Skeletal muscle tissue (tissue), 4 donors: ENCODE measurements around the gene PYGO1. TPM values are rescaled to one million over a fixed set of nuclear protein-coding genes. Genes with fewer than 3 reads are reported as not detected.

ENCODE experiments used
- H3K27ac ChIP-seq: one replicate; pipeline ENCODE4 v1.7.0; 2013; ENCODE audit warnings: mild to moderate bottlenecking, low read depth, low read length, inconsistent platforms
- H3K27me3 ChIP-seq, 3 donors: one replicate each; pipeline ENCODE4 v1.7.0; 2013; ENCODE audit warnings: low read length in 3 of 3; ENCODE audit not compliant: control insufficient read depth in 3 of 3, insufficient read depth in 3 of 3
- H3K36me3 ChIP-seq, 3 donors: one replicate each; pipeline ENCODE4 v1.7.0; 2013; ENCODE audit warnings: low read length in 3 of 3; ENCODE audit not compliant: control insufficient read depth in 3 of 3, insufficient read depth in 3 of 3
- H3K4me1 ChIP-seq, 3 donors: one replicate each; pipeline ENCODE4 v1.7.0; 2013; ENCODE audit warnings: low read length in 3 of 3, mild to moderate bottlenecking in 3 of 3; ENCODE audit not compliant: control insufficient read depth in 3 of 3, insufficient read depth in 3 of 3
- H3K4me3 ChIP-seq, 3 donors: one replicate each; pipeline ENCODE4 v1.7.0; 2013; ENCODE audit warnings: low read length in 3 of 3
- H3K9ac ChIP-seq, 3 donors: one replicate each; pipeline ENCODE4 v1.7.0; 2013; ENCODE audit warnings: low read length in 3 of 3, mild to moderate bottlenecking in 3 of 3, moderate library complexity in 2 of 3, low read depth in 1 of 3
- H3K9me3 ChIP-seq, 3 donors: one replicate each; pipeline ENCODE4 v1.7.0; 2013; ENCODE audit warnings: low read length in 3 of 3; ENCODE audit not compliant: control insufficient read depth in 3 of 3
- total RNA-seq: library from RNA; depleted of rRNA; stranded (reverse); fragments of >200 nt; gene quantifications from one replicate; pipeline ENCODE4 v1.2.3, GENCODE V29; 2014
- donor health status: Osteomylitis.

The PYGO1 gene
- total RNA-seq, 1 donor from 2014 or later: 10.4 TPM

DNA sequence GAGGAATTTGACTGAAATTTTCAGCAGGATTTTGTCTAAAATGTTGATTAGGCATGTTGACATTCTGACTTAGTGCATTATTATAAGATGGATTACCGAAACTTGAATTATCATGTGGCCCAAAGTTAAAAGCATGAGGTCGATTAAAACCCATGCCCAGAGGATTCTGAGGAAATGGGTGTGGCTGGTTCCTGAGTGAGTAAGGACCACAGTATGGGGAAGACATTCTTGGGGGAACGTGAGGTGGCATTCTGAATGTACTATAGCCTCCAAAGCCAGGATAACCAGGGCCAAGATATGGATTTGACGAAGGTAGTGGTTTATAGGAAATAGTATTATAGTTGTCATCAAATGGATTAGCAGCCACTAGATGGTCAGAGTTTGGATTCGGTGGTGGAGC, 41.4 kb downstream of the PYGO1 start:
- Histone ChIP-seq H3K4me3 (no peak overlapping the region), H3K27ac (no peak overlapping the region), H3K9ac (no peak overlapping the region)

DNA sequence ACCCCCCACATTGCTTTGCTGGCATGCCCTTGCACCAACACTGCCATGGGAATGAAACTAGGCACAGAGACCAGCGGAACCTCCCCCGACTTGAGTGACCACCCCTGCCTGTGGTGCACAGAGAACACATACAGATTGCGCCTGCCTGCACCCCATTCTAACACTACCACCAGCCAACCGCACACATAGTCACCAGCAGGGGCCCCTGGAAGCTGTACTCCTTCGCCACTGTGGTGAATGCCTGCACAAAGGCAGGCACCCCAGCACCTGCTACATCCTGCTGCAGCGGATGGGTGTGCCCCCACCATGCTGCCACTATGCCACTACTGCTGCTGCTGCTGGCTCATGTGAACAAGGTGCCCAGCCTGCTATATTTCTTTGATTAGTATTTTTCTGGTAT, 52.7 kb downstream of the PYGO1 start:
- H3K27me3 ChIP-seq: no peaks in the 10 kb centered on the region
- no peak overlapping the region for H3K27ac ChIP-seq
- no peak overlapping the region for H3K4me3 ChIP-seq
- no peak overlapping the region for H3K9ac ChIP-seq
- H3K4me1 ChIP-seq: peaks cover 0 to 6% (median 2%) of the 10 kb centered on the region in 3 donors
- no peaks in the 10 kb centered on the region for H3K36me3 ChIP-seq
- no peaks in the 10 kb centered on the region for H3K9me3 ChIP-seq

More for the DNA sequence above, 41.4 kb downstream of the PYGO1 start:
- Histone ChIP-seq H3K4me1 (no peaks in the 10 kb centered on the region), H3K9me3 (no peaks in the 10 kb centered on the region), H3K36me3 (peaks cover 0 to 9% (median 5%) of the 10 kb centered on the region in 3 donors), H3K27me3 (no peaks in the 10 kb centered on the region)

DNA sequence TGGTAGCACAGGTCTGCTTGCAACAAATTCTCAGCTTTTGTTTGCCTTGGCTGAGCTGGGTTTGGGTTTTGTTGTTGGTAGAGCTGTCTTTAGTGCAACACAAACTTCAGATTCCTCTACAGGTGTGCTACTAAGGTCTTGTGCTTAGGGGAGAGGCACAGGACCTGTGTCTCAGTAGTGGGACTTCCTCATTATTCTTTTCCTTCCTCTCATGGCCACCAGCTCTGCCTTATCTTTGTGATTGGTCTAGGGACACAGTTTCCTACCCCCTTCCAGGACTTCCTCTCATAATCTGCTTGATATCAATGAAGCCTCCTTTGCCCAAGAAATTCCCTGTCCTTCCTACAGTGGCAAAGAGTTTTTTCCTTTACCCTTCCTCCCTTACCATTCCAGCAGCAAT, 55.2 kb downstream of the PYGO1 start:
- Histone ChIP-seq H3K9ac (no peak overlapping the region), H3K9me3 (no peaks in the 10 kb centered on the region), H3K27me3 (no peaks in the 10 kb centered on the region), H3K4me3 (no peak overlapping the region), H3K36me3 (no peaks in the 10 kb centered on the region), H3K27ac (no peak overlapping the region), H3K4me1 (peaks cover 0 to 6% (median 2%) of the 10 kb centered on the region in 3 donors)

DNA sequence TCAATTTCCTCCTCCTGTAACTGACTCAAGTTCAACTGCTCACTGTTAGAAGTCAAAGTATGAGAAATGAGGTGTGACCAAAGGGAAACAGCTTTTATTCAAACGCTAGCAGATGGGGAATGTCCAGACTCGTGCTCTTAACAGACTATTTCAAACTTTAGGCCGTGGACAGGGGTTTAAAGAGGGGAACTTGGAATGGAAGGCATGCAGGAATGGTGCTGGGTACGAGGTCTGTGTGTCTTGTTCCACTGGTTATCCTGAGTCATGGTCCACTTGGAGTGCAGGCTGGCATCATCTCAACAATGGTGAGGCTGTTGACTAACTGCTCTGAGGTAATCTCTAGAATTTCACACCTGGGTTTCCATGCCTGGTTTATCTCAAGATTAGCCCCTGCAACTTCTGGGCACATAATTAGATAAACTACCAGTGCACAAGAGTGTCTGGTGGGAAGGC, 57.3 kb downstream of the PYGO1 start:
- Histone ChIP-seq H3K9ac (no peak overlapping the region), H3K27me3 (no peaks in the 10 kb centered on the region), H3K4me3 (no peak overlapping the region), H3K9me3 (no peaks in the 10 kb centered on the region), H3K4me1 (peaks cover 0 to 9% (median 5%) of the 10 kb centered on the region in 3 donors), H3K36me3 (no peaks in the 10 kb centered on the region), H3K27ac (peak overlapping the region; percentile 30)

DNA sequence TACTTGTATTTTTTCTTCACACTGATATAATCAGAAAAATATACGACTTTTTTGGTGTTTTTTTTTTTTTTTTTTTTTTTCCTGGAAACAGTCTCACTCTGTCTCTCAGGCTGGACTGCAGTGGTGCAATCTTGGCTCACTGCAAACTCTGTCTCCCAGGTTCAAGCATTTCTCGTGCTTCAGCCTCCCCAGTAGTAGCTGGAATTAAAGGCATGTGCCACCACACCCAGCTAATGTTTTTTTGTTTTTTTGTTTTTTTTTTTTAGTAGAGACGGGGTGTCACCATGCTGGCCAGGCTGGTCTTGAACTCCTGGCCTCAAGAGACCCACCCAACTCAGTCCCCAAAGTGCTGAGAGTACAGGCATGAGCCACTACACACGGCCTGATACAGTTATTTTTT, 59.3 kb downstream of the PYGO1 start:
- no peak overlapping the region for H3K9ac ChIP-seq
- H3K27me3 ChIP-seq: no peaks in the 10 kb centered on the region
- H3K36me3 ChIP-seq: no peaks in the 10 kb centered on the region
- no peak overlapping the region for H3K27ac ChIP-seq
- no peak overlapping the region for H3K4me3 ChIP-seq
- no peaks in the 10 kb centered on the region for H3K9me3 ChIP-seq
- peaks cover 0 to 9% (median 5%) of the 10 kb centered on the region in 3 donors for H3K4me1 ChIP-seq

DNA sequence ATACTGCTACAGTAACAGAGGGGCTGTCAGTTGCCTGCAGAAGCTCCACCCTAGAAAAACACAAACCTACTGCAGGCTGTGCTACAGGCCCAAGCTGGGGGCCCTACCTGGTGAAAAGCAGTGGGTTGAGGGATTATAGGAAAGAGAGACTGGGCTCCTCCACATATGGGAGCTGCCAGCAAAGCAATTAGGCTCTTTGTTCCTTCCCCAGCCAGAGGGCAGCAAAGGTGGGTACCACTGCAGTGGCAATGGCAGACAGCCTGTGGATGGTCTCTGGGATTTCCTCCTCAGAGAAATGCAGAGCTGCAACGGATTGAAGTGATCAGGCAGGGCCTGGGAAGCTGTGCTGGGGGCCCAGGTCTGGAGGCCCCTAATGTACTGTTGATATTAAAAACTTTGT, 61.0 kb downstream of the PYGO1 start:
- no peak overlapping the region for H3K27ac ChIP-seq
- H3K36me3 ChIP-seq: no peaks in the 10 kb centered on the region
- H3K9me3 ChIP-seq: no peaks in the 10 kb centered on the region
- H3K9ac ChIP-seq: no peak overlapping the region
- H3K4me3 ChIP-seq: no peak overlapping the region
- no peaks in the 10 kb centered on the region for H3K27me3 ChIP-seq
- H3K4me1 ChIP-seq: peaks cover 0 to 9% (median 5%) of the 10 kb centered on the region in 3 donors

DNA sequence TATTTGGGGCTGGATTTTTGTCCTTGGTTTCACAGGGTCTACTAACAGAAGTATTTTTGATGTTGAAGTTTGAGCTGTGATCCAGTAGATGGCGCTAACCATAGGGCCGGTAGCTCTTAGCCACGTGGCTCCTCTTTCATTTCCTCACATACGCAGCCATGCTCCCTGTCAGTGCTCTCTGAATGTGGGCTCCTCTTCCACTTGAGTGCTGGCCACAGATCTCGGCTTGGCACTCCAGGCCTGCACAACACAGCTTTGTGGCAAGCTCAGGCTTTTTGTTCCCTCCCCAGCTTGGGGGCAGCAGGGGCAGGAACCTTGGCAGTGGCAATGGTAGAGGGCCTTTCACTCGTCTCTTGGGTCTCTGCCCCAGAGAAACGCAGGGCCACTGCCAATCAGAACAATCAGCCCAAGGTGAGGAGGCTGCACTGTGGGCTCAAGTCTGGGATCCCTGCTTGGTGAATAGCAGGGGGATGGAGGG, 61.5 kb downstream of the PYGO1 start:
- peak overlapping the region in 1 of 3 donors; percentile 42 for H3K9ac ChIP-seq
- peak overlapping the region in 1 of 3 donors; percentile 41 for H3K4me3 ChIP-seq
- no peak overlapping the region for H3K27ac ChIP-seq
- H3K4me1 ChIP-seq: peaks cover 0 to 9% (median 5%) of the 10 kb centered on the region in 3 donors
- H3K36me3 ChIP-seq: no peaks in the 10 kb centered on the region
- no peaks in the 10 kb centered on the region for H3K27me3 ChIP-seq
- no peaks in the 10 kb centered on the region for H3K9me3 ChIP-seq

DNA sequence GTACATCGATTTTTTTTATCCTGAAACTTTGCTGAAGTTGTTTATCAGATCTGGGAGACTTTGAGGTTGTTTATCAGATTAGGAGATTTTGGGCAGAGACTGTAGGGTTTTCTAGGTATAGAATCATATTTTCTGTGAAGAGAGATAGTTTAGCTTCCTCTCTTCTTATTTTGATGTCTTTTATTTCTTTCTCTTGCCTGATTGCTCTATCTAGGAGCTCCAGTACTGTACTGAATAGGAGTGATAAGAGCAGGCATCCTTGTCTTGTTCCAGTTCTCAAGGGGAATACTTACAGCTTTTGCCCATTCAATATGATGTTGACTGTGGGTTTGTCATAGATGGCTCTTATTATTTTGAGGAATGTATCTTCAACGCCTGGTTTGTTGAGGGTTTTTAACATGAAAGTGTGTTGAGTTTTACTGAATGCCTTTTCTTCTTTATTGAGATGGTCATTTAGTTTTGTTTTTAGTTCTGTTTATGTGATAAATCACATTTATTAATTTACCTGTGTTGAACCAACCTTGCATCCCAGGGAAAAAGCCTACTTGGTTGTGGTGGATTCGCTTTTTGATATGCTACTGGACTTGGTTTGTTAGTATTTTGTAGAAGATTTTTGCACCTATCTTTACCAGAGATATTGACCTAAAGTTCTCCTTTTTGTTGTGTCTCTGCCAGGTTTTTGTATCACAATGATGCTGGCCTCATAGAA, 65.2 kb downstream of the PYGO1 start:
- no peak overlapping the region for H3K4me3 ChIP-seq
- no peaks in the 10 kb centered on the region for H3K36me3 ChIP-seq

DNA sequence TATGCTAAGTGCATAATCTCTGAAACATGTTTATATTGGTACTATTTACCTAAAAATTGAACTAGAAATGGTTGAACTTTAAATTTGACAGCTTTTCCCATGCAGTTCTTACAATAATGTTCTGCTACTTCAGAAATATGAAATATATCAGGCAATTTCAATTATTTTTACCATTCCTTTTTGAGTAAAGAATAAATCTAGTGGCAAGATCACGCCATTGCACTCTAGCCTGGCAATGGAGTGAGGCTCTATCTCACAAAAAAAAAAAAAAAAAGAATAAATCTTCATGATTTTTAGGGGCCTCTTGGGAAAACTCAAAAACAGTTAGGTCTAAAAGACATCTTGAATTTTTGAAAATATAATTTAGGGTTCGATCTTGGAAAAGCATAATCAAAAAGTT, 69.5 kb downstream of the PYGO1 start:
- H3K27ac ChIP-seq: no peak overlapping the region
- no peaks in the 10 kb centered on the region for H3K9me3 ChIP-seq
- H3K36me3 ChIP-seq: no peaks in the 10 kb centered on the region
- H3K4me1 ChIP-seq: no peaks in the 10 kb centered on the region
- H3K27me3 ChIP-seq: no peaks in the 10 kb centered on the region
- no peak overlapping the region for H3K4me3 ChIP-seq
- no peak overlapping the region for H3K9ac ChIP-seq

More for the DNA sequence above, 65.2 kb downstream of the PYGO1 start:
- H3K9me3 ChIP-seq: no peaks in the 10 kb centered on the region
- no peak overlapping the region for H3K9ac ChIP-seq
- H3K27ac ChIP-seq: no peak overlapping the region
- H3K27me3 ChIP-seq: no peaks in the 10 kb centered on the region
- peaks cover 0 to 3% (median 2%) of the 10 kb centered on the region in 3 donors for H3K4me1 ChIP-seq

DNA sequence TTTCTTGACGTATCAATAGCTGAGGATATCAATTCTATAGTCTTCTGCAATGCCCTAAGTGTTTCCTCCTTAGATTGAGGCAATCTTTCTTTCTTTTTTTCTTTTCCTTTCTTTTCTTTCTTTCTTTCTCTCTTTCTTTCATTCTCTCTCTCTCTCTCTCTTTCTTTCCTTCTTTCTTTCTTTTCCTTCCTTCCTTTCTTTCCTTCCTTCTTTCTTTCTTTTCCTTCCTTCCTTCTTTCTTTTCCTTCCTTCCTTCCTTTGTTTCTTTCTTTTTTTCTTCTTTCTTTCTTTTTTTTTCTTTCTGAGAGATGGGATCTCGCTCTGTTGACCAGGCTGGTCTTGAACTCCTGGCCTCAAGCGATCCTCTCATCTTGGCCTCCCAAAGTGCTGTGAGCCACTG, 70.1 kb downstream of the PYGO1 start:
- no peak overlapping the region for H3K9ac ChIP-seq
- no peaks in the 10 kb centered on the region for H3K27me3 ChIP-seq

More for the DNA sequence above, 70.1 kb downstream of the PYGO1 start:
- Histone ChIP-seq H3K36me3 (no peaks in the 10 kb centered on the region), H3K9me3 (no peaks in the 10 kb centered on the region), H3K4me3 (no peak overlapping the region), H3K4me1 (no peaks in the 10 kb centered on the region), H3K27ac (no peak overlapping the region)
